Body of pancreas (tissue), 4 donors: ENCODE results near the gene ANKRD2.

ENCODE experiments used
- POLR2A ChIP-seq, 3 donors: fragments of 450-650 bp; IDR thresholded peaks; one replicate each; pipeline ENCODE4 v1.6.1; 2016; ENCODE audit warnings: antibody characterized with exemption in 3 of 3, mild to moderate bottlenecking in 2 of 3
- TF ChIP-seq, protein P1 (sequence below), 7 experiments: fragments of 450-650 bp in 4 of 7; fragments of 200-600 bp in 3 of 7; sonication (generic) in 3 of 7; IDR thresholded peaks; one replicate each; pipeline ENCODE4 v1.5.1; 2016 to 2019; ENCODE audit warnings: antibody characterized with exemption in 7 of 7

GRCh38 chr10:97566336-97566996, 6.1 kb upstream of the ANKRD2 start:
- TF ChIP-seq, protein P1, sequence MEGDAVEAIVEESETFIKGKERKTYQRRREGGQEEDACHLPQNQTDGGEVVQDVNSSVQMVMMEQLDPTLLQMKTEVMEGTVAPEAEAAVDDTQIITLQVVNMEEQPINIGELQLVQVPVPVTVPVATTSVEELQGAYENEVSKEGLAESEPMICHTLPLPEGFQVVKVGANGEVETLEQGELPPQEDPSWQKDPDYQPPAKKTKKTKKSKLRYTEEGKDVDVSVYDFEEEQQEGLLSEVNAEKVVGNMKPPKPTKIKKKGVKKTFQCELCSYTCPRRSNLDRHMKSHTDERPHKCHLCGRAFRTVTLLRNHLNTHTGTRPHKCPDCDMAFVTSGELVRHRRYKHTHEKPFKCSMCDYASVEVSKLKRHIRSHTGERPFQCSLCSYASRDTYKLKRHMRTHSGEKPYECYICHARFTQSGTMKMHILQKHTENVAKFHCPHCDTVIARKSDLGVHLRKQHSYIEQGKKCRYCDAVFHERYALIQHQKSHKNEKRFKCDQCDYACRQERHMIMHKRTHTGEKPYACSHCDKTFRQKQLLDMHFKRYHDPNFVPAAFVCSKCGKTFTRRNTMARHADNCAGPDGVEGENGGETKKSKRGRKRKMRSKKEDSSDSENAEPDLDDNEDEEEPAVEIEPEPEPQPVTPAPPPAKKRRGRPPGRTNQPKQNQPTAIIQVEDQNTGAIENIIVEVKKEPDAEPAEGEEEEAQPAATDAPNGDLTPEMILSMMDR (IDR thresholded peaks at IDR 0.05), result no peak
- TF ChIP-seq POLR2A (IDR thresholded peaks at IDR 0.05), result no peak
